Coronary artery (tissue), 2 donors: ENCODE results near the gene UTP11.

Experiments
- DNase-seq: peaks from one replicate; pipeline ENCODE4 v3.0.0-alpha.2; 2017; ENCODE audit warnings: low spot score
- H3K27ac ChIP-seq, 2 donors: fragments of 200-600 bp; sonication (generic); one replicate each; pipeline ENCODE4 v1.5.1; 2016 to 2019
- H3K4me3 ChIP-seq: fragments of 200-600 bp; sonication (generic); 2 replicates; pipeline ENCODE4 v1.5.1; 2016; ENCODE audit warnings: mild to moderate bottlenecking, moderate library complexity
- TF ChIP-seq, protein P1 (sequence below): fragments of 200-600 bp; sonication (generic); IDR thresholded peaks from one replicate; pipeline ENCODE4 v1.5.1; 2019; ENCODE audit warnings: antibody characterized with exemption

UTP11 gene

DNA sequence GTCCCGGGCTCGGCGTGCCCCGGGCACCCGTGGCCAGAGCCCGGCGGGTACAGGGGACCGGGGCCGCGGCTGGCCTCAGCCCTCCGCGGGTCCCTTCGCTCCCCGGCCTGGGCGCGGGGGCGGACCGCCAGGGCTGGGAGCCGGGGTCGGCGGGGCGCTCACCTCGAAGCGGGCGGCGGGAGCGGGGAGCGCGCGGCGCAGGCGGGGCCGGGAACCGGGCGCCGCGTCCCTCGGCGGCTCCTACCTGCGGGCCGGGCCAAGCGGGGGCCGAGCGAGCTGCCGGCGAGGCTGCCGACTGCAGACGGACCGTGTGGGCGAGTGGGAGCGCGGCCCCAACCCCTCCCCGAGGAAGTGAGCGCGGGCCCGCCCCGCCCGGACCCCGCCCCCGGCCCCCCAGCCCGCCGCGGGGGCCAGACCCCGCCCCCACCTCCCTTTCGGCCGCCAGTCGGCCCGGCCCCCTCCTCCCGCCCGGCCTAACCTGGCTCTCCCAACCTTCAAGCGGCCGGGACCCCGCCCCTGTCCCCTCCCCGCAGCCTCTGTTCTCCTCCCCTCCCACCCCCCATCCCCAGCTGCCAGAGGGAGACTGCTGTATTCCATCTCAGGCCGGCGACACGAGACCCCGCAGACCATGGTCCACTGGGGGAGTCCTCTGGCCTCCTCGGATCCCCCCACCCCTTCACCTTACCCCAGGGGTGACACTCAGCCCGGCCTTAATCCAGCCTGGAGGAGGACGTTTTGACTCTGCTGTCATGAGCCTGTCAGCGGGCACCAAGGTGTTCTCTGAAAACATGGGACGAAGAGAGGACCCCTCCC lies 7.1 kb upstream of the UTP11 start, which contains the start of gene FHL3:
TSS of gene FHL3 (minus strand) at position 320 of the 813 bp plus-strand sequence. CDS start 6,102 bp downstream, outside the sequence.
- TF ChIP-seq, protein P1, sequence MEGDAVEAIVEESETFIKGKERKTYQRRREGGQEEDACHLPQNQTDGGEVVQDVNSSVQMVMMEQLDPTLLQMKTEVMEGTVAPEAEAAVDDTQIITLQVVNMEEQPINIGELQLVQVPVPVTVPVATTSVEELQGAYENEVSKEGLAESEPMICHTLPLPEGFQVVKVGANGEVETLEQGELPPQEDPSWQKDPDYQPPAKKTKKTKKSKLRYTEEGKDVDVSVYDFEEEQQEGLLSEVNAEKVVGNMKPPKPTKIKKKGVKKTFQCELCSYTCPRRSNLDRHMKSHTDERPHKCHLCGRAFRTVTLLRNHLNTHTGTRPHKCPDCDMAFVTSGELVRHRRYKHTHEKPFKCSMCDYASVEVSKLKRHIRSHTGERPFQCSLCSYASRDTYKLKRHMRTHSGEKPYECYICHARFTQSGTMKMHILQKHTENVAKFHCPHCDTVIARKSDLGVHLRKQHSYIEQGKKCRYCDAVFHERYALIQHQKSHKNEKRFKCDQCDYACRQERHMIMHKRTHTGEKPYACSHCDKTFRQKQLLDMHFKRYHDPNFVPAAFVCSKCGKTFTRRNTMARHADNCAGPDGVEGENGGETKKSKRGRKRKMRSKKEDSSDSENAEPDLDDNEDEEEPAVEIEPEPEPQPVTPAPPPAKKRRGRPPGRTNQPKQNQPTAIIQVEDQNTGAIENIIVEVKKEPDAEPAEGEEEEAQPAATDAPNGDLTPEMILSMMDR, result no peak
- no peak for DNase-seq
- H3K27ac ChIP-seq, result peak within 1 kb of the TSS; percentile 80 to 97
- H3K4me3 ChIP-seq, result peak within 1 kb of the TSS; percentile 98

DNA sequence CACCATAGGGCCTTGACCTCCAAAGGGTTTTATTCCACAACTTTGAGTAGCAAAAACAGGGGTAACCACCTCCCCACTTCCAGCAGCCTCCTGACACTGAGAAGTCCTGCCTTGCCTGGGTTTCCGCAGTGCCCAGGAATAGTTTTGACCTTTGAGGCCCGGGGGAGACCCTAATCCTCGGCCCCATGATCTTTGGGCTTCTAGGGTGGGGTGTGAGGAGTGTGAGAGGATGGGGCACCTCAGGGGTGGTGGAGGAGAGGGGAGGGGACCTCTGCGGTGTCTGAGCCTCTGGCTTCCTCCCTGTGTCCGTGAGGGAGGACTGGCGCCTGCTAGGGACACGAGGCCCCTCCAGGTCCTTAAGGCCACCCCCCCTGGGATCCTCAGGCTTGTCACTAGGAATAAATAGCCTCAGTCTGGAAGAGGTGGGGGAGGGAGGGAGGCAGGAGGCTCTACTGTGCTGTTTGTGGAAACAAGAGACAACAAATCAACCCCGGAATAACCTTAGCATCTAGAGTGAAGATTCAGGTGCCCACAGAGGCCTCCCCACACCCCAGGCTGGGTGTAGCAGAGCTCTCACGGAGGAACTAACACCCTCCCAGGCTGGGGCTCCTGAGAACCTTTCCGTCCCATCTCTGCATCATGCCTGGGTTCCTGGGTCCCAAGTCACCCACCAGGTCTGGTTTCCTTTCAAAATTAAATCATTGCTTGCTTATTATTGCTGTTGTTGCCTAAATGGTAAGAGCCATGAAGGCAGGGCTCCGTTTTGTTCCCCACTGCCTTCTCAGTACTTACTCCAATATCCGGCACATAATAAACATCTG lies 6.3 kb upstream of the UTP11 start:
- TF ChIP-seq, protein P1, result no peak
- Histone ChIP-seq H3K4me3 (peak overlapping the region; percentile 98), H3K27ac (peak overlapping the region; percentile 80 to 97)
- DNase-seq, result no peak

DNA sequence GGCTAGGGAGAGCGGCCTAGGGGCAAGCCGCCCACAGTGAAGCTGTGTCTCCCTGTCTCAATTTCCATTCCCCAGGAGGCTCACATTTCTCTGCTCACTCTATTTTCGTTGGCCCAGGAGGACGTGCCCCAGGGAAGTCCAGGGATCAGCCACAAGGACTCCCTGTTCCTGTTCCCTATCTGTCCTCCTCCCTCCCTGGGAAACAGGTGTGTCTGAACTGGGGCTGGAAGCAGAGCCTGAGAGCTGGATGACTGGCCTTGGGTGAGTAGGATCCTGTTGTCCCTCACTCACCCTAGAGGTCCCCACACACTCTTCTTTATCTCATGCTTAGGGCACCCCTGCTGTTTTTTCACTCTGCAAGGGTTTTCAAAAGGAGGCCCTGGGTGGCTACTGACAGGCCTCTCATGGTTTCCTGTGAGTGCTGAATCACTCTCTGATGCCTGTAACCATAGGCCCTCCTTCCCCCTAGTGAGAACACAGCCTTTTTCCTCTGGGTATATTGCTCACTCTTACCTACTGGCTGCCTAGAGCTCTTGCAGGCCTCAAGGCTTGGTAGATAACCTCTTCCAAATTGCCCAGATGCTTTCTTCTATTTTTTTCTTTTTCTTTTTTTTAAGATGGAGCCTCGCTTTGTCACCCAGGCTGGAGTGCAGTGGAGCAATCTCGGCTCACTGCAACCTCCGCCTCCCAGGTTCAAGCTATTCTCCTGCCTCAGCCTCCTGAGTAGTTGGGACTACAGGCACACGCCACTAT lies 3.3 kb upstream of the UTP11 start:
- DNase-seq, result no peak
- Histone ChIP-seq H3K27ac (no peak overlapping the region), H3K4me3 (no peak overlapping the region)
- TF ChIP-seq, protein P1, result no peak

DNA sequence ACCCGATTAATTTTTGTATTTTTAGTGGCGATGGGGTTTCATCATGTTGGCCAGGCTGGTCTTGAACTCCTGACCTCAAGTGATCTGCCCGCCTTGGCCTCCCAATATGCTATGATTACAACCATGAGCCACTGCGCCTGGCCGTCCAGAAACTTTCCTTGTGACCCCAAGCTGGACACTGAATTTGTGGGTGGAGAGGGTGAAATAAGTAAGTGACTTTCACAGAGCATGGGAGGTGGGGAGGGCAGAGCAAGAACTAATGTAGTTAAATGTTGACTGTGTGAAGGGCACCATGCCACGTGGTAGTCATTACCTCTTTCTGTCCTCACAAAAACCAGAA lies 2.7 kb upstream of the UTP11 start:
- H3K4me3 ChIP-seq, result no peak overlapping the region
- no peak overlapping the region for H3K27ac ChIP-seq
- no peak for DNase-seq
- TF ChIP-seq, protein P1, result no peak

DNA sequence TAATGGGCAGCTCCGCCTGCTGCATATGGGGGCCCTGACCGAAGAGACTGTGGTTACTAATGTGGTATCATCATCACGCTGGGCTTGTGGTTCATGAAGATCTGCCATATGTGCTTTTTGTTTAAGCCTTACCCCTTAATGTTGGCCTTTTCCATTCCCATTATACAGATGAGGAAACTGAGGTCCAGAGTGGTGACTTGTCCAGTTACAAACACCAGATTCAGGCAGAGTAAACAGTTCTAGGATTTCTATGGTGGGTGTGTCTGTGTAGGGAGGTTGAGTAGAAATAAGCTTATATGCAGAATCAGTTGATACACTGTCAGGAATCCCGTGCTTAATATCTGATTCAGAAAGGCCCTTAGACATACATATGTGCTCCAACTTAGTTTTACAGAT lies 691 bp downstream of the UTP11 start:
- TF ChIP-seq, protein P1, result no peak
- Histone ChIP-seq H3K4me3 (peak overlapping the region; percentile 78), H3K27ac (peak overlapping the region; percentile 80 to 89)
- DNase-seq, result no peak

DNA sequence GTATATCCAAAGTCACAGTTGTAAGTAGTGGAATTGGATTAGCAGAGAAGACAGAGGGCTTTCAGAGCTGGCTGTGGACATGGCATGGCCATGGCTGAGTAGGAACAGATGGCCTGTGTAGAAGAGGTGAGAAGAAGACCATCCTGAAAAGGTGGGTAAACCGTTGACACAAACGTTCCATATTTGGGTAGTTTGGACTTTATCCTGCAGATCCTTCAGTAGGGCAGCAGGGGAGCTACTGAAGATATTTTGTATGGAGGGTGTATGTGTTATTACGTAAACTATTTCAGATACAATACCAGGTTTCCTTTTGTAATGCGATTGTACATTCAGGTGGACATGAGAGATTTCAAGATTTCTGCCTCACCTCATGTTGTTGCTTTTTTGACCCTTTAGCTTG lies 1.6 kb downstream of the UTP11 start:
- no peak overlapping the region for H3K27ac ChIP-seq
- TF ChIP-seq, protein P1, result no peak
- no peak for DNase-seq
- peak overlapping the region; percentile 78 for H3K4me3 ChIP-seq
